ENCODE data around the gene PSMB10.
"Not testable (repeated sequence)": the region's sequence is repeated elsewhere in the genome, so short reads cannot be mapped to it uniquely, and the experiment has no call there.

The PSMB10 gene

DNA sequence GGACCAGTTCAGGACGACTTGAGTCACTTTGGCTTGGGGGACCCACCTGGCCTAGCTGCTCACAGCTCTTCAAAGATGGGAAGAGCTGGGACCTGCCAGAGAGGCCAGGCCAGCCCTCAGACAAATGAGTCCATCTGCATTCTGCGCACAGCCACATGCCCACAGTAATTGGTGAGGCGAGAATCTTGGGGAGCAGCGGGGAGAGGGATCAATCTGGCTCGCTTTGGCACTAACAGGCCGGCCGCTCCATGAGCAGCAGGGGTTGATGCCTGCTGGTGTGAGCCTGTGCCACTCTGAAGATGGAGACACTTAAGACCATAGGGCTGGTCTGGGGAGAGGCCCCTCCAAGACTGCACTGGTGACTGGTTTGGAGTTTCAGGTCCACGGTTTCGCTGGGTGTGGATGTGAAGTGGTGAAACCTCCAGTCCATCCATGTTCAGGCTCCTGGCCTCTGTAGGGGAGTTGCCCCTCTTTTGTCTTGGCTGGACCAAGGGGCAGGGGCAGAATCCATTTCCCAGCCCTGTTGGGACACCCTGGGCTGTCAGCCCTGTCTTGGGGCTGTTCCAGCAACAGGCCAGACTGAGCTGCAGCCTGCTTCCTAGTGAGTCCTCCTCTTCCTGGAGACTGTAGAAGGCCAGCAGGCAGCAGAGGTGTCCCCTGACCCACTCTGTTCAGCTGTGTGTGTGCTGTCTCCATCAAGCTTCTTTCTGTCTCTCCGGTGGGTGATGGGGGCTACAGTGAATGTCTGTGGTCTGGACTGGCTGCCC lies 12.3 kb downstream of the PSMB10 start:
- ATAC-seq, result no peak

DNA sequence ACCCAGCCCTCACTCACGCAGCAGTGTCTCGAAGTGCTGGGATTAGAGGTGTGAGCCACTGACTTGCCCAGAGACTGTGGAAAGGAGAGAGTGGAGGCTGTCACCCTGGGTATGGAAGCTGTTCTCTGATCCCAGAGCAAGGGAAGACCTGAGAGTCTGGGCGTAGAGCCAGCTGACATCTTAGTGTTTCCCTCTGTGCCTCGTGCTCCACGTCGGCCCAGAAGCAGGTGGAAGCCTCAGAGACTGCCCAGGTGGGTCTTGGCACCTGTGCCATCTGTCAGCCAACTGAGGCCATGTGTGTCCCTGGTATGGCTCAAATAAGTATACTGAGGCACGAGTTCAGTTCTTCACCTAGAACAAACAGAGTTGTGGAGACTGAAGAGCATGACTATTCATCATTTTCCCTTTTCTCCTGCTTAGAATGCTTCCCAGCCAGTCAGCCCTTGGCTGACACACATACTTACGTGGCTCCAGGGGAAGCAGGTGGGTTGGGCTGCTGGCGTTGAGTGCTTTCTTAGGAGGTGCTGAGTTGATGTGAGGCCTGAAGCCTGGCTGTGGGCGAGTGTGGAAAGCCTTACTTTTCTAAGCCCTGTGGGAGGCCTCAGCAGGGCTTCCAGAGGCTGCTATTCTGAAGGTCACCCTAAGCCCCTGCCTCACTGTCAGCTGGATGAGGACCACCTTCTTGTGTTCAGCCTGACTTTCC lies 13.1 kb downstream of the PSMB10 start:
- no peak for ATAC-seq

DNA sequence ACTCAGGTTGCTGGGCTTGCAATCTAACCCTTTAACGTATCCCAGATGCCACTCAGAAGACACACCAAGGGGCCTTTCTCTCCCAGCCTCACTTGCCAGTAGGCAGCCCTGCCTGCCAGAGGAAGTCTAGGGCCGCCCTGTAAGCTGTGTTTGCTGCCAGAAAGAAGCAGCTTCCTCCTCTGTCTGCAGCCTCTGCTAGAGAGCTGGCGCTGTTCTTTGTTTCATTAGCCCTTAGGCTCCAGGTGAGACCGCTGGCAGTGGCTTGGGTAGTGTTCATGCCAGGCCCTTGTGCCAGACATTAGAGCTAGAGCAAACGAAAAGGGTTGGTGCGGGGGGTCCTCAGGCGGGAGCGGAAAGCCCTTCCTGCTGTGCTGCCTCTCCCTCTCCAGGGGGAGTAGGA lies 13.9 kb downstream of the PSMB10 start:
- no peak for ATAC-seq

- ATAC-seq, result no peak
These were observed 14.4 kb downstream of the PSMB10 start for GRCh38 chr16:67922221-67922620.

GRCh38 chr16:67919622-67920221 lies 16.9 kb downstream of the PSMB10 start:
- no peak for ATAC-seq

GRCh38 chr16:67917852-67918236 lies 18.8 kb downstream of the PSMB10 start:
- peak; percentile 100 for ATAC-seq

DNA sequence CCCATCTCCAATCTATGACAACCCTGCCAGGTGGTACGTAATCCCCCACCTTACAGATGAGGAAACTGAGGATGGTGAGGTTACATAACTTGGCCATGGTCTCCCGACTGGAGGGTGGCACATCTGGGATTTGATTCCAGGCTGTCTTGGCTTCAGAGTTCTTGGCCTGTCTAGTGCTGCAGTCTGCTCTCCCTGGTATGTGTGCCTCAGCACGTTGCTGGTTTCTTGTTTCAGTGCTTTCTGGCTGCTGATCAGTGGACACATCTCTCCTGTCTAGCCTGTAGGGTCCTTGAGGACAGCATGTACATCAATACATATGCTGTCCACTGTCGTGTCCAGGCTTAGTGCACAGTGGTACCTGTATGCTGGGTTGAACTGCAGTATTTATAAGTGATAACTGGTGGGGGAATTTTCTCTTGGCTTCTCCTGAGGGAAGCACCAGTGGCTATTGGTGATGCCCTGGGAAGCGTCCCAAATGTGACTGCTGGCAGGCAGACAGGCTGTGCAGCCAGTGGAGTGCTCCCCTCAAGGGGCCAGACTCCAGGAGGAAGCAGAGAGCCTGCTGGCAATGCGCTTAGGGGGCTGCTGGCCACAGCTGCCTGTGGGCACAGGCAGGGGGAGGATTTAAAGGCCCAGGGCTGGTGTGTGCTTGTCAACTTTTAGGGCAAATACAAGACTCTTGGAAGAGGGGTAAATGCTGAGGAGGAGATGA lies 19.4 kb downstream of the PSMB10 start:
- ATAC-seq, result peak in 1 of 2 donors; percentile 3

DNA sequence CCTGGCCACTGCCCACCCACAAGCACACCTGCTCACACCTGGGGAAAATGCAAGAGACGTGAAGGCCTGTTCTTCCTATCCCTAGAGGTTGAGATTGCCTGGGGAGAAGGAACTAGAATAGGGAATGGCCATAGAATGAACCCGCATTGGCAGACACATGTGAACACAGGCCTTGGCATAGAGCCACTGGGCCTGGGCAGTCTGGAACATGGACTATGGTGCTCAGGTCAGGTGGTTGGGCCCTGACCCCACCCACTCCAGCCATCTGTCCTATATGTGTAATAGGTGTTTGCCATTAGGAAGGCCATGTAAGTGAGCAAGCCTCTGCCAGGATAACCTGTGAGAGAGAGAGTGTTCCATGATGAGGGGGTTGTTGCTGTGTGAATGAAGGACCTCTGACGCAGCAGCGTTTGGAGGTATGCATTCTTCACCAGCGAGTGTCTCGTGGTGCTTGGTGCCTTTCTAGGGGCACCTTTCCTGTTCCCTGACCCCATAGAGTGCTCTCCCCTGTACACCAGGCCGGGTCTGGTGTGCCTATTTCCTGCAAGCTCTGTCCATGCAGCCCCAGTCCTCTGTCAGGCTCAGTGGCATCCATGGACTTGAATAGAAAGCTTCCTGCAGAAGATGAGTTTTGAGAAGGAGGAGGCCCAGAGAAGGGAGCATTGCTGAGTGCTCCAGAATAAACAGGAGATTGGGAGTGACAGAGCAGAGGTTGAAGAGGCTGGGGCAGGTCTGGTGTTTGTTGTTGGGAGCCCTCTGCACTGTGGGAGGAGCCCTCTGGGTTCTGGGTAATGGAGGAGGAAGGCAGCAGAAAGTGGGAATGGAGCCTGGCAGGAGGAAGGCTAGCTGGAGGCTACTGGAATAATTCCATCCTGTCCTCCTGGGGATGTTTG lies 20.6 kb downstream of the PSMB10 start:
- ATAC-seq, result no peak

GRCh38 chr16:67915496-67915769 lies 21.2 kb downstream of the PSMB10 start:
- not testable (repeated sequence) for ATAC-seq

GRCh38 chr16:67914758-67915495 lies 21.7 kb downstream of the PSMB10 start:
- no peak for ATAC-seq

DNA sequence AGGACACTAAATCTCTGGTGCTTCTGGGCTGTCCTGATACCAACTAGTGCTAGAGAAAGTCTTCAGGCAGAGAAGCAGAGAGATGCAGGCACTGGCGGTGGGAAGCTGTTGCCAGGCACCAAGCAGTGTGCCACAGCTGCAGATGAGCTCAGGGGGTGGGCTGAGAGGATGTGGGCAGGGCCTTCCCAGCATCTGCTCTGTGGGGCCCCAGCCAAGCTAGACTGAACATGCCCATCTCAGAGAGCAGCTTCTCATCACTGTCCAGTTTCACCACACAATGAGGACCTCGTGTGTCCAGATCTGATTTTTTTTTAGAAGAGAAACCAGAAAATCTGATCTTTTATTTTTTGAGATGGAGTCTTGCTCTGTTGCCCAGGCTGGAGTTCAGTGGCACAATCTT lies 26.5 kb downstream of the PSMB10 start:
- no peak for ATAC-seq

DNA sequence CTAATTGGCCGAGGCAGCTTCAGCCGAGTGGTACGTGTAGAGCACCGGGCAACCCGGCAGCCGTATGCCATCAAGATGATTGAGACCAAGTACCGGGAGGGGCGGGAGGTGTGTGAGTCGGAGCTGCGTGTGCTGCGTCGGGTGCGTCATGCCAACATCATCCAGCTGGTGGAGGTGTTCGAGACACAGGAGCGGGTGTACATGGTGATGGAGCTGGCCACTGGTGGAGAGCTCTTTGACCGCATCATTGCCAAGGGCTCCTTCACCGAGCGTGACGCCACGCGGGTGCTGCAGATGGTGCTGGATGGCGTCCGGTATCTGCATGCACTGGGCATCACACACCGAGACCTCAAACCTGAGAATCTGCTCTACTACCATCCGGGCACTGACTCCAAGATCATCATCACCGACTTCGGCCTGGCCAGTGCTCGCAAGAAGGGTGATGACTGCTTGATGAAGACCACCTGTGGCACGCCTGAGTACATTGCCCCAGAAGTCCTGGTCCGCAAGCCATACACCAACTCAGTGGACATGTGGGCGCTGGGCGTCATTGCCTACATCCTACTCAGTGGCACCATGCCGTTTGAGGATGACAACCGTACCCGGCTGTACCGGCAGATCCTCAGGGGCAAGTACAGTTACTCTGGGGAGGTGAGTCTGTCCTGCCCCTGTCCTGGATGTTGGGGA lies 27.5 kb downstream of the PSMB10 start:
- no peak for ATAC-seq

DNA sequence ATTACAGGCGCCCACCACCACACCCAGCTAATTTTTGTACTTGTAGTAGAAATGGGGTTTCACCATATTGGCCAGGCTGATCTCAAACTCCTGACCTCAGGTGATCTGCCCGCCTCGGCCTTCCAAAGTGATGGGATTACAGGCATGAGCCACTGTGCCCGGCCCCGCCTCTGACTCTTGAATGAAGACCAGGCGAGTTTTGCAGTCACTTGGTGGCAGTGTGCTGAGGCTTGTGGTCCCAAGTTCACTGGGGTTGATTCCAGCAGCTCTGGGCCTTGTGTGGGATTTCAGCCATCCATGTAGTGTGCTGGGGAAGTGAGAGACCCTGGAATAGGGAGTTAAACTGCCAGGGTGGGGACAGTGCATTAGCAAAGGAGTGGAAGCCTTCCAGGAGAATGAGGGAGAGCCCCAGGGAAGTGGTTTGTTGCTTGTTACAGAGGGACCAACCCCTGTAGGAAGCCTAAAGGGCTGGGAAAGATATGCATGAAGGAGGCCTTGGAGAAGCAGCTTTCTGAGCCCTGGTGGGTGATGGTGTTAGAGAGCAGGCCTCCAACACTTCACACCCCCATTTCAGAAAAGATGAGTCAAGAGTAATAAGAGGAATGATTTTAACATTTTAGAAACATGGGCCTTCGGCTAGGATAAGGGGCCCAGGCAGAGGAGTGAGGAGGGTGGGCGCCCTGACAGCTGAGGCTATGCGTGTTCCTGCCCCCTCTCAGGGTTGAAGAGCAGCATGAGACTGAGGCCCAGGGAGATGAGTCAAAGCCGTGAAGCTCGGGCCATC lies 29.1 kb downstream of the PSMB10 start:
- no peak for ATAC-seq

DNA sequence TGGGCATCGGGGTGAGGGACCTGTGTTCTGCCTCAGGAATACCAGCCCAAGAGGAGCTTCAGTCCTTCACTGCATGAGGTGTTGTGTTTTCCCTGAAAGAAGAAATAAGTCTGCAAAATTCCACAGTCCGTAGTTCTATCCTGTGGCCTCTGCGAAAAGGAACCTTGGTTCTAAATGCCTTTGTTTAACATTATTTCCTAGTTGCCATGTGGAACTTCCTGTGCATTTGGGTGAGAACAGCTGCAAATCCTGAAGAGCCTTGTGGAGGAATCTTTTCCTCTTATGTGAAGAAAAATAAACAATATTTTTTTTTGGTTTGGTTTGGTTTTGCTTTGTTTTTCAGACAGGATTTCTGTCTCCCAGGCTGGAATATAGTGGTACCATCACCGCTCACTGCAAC lies 33.8 kb downstream of the PSMB10 start:
- ATAC-seq, result no peak

GRCh38 chr16:67901734-67902133 lies 34.9 kb downstream of the PSMB10 start:
- no peak for ATAC-seq

- no peak for ATAC-seq
These were observed 39.4 kb downstream of the PSMB10 start for GRCh38 chr16:67897231-67897630.

- ATAC-seq, result no peak
These were observed 42.8 kb downstream of the PSMB10 start for GRCh38 chr16:67893743-67894399.

DNA sequence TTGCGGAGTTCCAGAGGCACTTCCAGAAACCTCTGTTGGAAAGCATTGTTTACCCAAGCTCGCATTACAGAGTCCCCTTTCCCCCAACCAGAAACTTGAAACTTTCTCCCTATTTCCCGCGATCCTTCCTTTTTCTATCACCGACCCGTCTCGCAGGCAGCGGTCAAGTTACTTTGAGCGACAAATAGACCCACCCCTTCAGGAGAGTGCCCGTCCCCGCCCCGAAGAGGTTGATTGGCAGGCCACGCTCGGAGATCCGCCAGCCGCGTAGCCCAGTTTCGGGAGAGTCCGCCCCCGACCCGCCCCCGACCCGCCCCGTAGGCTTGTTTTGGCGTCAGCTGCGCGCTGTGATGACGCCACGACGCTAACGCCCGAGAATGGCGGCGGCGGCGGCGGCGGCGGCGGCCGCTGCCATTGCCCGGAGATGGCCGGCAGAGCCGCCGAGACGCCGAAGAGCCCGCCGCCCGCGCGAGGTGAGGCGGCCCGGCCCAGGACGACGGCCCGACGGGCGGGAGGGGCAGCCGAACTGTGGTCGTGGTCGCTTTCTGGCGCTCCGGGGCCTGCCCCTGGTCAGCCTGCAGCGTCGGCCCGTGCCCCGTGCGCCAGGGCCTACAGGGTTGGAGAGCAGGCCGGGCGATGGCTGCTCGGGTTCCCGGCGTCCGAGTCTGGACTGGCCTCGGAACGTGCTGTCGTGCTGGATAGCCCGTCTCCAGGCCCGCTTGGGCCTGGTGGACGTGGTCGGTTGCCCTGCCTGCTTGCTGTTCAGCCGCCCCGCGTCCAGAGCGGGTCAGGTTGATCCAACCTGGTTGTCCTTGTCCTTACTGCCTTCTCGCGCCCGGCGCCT lies 43.5 kb downstream of the PSMB10 start, which contains the start of gene PSKH1:
PSKH1 (plus strand) TSS at position 356 of the 844 bp plus-strand sequence. CDS start 15,496 bp downstream, outside the sequence.
- peak; percentile 98 to 99 for ATAC-seq

DNA sequence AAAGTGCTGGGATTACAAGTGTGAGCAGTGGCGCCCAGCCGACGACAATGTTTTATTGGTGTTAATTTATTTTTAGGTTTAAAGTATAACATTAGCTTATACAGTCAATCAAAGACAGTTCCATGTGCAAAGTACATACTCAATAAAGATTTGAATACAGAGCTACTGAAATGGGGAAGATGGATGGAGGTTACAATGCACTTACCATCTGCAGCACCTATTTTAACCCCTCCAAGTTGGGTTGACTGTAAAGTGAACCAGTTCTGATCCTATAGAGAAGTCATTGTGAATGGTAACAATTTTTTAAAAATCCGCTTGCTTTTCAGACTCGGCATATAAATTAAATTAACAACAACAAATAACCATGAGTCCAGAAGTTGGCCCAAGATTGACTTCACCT lies 44.3 kb downstream of the PSMB10 start:
- ATAC-seq, result no peak
